ENCODE measurements around the gene JPH2. TPM values are rescaled to one million over a fixed set of nuclear protein-coding genes. Genes with fewer than 3 reads are reported as not detected.

Gene JPH2
- total and polyA plus RNA-seq, 2 of the 4 experiments (the other 2 are of a cell fraction), result 0.44 to 0.54 TPM

DNA sequence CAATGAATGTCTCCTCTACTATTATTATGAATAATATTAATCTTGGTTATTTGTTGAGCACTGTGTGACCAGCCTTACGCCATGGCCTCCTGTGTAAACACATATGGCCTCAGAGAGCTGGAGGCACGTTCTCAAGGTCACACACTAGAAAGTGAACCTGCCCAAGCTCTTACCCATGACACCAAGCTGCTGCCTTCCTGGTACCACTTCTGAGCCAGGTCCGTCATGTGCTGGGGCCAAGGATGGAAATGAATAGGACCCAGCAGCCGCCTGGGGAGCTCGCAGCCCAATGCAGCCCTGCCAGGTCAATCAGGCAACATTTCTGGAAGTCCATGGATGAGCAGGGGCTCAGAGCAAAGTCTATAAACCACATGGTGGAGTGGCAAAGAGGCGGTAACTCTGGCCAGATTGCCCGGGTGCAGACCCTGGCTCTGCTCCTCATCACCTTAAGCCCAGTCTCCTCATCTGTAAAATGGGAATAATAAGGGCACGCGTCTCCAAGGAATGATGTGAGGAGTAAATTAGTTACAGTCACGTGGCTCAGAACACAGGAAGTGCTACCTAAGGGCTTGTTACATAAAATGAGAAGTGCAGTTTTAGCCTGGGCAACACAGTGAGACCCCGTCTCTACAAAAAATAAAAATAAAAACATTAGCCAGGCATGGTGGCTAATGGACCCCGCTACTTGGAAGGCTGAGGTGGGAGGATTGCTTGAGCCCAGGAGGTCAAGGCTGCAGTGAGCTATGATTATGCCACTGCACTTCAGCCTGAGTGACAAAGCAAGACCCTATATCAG, 61.5 kb downstream of the JPH2 start:
- in situ Hi-C loops (cut with MboI; ENCODE audit: low sequenced_read_pairs), result no loop called here
- no peak overlapping the region for H3K56ac ChIP-seq (ENCODE audit: extremely low read depth, insufficient read depth, low read length)
- no peak overlapping the region for H3K14ac ChIP-seq (replicated peaks; ENCODE audit: low read depth, low read length)
- no peak overlapping the region for H3K27ac ChIP-seq (ENCODE audit: insufficient read depth, low read length)
- 77% methylated on average over 4 of the region's 12 CpGs; no CpG with 5 or more reads in 1 of the 2 experiments for WGBS, 2 experiments (ENCODE audit: extremely low coverage in 2 of 2, insufficient read length in 1 of 2)
- H3K18ac ChIP-seq (ENCODE audit: low read depth, low read length), result no peak overlapping the region
- no peak overlapping the region for H3K4me3 ChIP-seq (ENCODE audit: insufficient read depth, low read depth, low read length)
- no peak overlapping the region for H2BK120ac ChIP-seq (ENCODE audit: low read depth, low read length)
- intact Hi-C loops (cut with micrococcal nuclease), result no loop called here
- peaks cover 0 to 8% of the 10 kb centered on the region in 2 experiments; a peak in 1 of 4 replicates for H3K79me1 ChIP-seq (ENCODE audit: low read depth in 1 of 2, low read length in 2 of 2)
- no peak overlapping the region for H2BK5ac ChIP-seq (ENCODE audit: low read depth, low read length, poor library complexity, severe bottlenecking)
- ChIA-PET POLR2A (ENCODE audit: unreplicated experiment) (no interaction called here), CTCF (no interaction called here)
- no peak overlapping the region for H2BK15ac ChIP-seq (ENCODE audit: low read depth, low read length)
- H4K91ac ChIP-seq (ENCODE audit: insufficient read depth, low read depth, low read length), result no peak overlapping the region
- peaks cover 11% of the 10 kb centered on the region for H3K27me3 ChIP-seq (ENCODE audit: control insufficient read depth, insufficient read depth, low read length)
- H3K4ac ChIP-seq (ENCODE audit: low read depth, low read length), result no peak overlapping the region
- DNase-seq (no peak), ATAC-seq (ENCODE audit: low read depth) (no peak)
- H4K20me1 ChIP-seq (ENCODE audit: insufficient read depth, low read length), result no peaks in the 10 kb centered on the region; the same call in 1 of the 2 replicates
- no peak overlapping the region for H2AFZ ChIP-seq (replicated peaks; ENCODE audit: low read length, poor library complexity)
- no peaks in the 10 kb centered on the region for H3K36me3 ChIP-seq (ENCODE audit: control insufficient read depth, insufficient read depth, low read length)
- H2AK9ac ChIP-seq (replicated peaks; ENCODE audit: low read depth, low read length, poor library complexity), result no peak overlapping the region
- no peak overlapping the region for H4K8ac ChIP-seq (ENCODE audit: low read depth in 2 of 2, low read length in 2 of 2)
- no peak overlapping the region for H2BK20ac ChIP-seq (ENCODE audit: low read depth, low read length)
- BruUV-seq (replicated peaks), result no TSS peak
- H4K5ac ChIP-seq (ENCODE audit: low read depth, low read length), result no peak overlapping the region
- H3K23ac ChIP-seq (ENCODE audit: low read depth, low read length), result no peak overlapping the region
- dilution Hi-C loops (cut with HindIII; ENCODE audit: low sequenced_read_pairs, unreplicated experiment), result no loop called here
- H3K4me2 ChIP-seq (ENCODE audit: low read depth, low read length), result no peak overlapping the region
- H3K9me1 ChIP-seq (ENCODE audit: insufficient read depth, low read length), result no peaks in the 10 kb centered on the region
- H2AK5ac ChIP-seq (ENCODE audit: low read depth, low read length), result no peak overlapping the region
- H3K4me1 ChIP-seq (ENCODE audit: control insufficient read depth, insufficient read depth, low read length), result no peaks in the 10 kb centered on the region
- no peak overlapping the region for H3K9ac ChIP-seq (ENCODE audit: low read depth, low read length)
- TF ChIP-seq, protein P1, sequence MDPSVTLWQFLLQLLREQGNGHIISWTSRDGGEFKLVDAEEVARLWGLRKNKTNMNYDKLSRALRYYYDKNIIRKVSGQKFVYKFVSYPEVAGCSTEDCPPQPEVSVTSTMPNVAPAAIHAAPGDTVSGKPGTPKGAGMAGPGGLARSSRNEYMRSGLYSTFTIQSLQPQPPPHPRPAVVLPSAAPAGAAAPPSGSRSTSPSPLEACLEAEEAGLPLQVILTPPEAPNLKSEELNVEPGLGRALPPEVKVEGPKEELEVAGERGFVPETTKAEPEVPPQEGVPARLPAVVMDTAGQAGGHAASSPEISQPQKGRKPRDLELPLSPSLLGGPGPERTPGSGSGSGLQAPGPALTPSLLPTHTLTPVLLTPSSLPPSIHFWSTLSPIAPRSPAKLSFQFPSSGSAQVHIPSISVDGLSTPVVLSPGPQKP (IDR thresholded peaks at IDR 0.05; ENCODE audit: borderline replicate concordance, low read depth, low read length), result no peak
- TF ChIP-seq RFX5 (IDR thresholded peaks at IDR 0.05; ENCODE audit: low read depth, low read length), result no peak
- TF ChIP-seq MAZ (IDR thresholded peaks at IDR 0.05; ENCODE audit: borderline replicate concordance, low read depth, low read length), result no peak
- TF ChIP-seq, protein P2, sequence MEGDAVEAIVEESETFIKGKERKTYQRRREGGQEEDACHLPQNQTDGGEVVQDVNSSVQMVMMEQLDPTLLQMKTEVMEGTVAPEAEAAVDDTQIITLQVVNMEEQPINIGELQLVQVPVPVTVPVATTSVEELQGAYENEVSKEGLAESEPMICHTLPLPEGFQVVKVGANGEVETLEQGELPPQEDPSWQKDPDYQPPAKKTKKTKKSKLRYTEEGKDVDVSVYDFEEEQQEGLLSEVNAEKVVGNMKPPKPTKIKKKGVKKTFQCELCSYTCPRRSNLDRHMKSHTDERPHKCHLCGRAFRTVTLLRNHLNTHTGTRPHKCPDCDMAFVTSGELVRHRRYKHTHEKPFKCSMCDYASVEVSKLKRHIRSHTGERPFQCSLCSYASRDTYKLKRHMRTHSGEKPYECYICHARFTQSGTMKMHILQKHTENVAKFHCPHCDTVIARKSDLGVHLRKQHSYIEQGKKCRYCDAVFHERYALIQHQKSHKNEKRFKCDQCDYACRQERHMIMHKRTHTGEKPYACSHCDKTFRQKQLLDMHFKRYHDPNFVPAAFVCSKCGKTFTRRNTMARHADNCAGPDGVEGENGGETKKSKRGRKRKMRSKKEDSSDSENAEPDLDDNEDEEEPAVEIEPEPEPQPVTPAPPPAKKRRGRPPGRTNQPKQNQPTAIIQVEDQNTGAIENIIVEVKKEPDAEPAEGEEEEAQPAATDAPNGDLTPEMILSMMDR (conservative IDR thresholded peaks at IDR 0.05; ENCODE audit: low read depth, low read length), result no peak
- no peak for TF ChIP-seq CEBPB (IDR thresholded peaks at IDR 0.05; ENCODE audit: low read depth, low read length)
- no peak for TF ChIP-seq FOS (IDR thresholded peaks at IDR 0.05; ENCODE audit: low read depth, low read length)
- TF ChIP-seq, protein P3, sequence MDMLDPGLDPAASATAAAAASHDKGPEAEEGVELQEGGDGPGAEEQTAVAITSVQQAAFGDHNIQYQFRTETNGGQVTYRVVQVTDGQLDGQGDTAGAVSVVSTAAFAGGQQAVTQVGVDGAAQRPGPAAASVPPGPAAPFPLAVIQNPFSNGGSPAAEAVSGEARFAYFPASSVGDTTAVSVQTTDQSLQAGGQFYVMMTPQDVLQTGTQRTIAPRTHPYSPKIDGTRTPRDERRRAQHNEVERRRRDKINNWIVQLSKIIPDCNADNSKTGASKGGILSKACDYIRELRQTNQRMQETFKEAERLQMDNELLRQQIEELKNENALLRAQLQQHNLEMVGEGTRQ (IDR thresholded peaks at IDR 0.05; ENCODE audit: low read depth, low read length), result no peak
- TF ChIP-seq MAFK (IDR thresholded peaks at IDR 0.05; ENCODE audit: low read depth, low read length), result no peak
- TF ChIP-seq RCOR1 (IDR thresholded peaks at IDR 0.05; ENCODE audit: insufficient replicate concordance, low read length), result no peak
- no peak for TF ChIP-seq RAD21 (IDR thresholded peaks at IDR 0.05; ENCODE audit: low read length)
- no peak for TF ChIP-seq MXI1 (IDR thresholded peaks at IDR 0.05; ENCODE audit: borderline replicate concordance, low read depth, low read length)
- TF ChIP-seq SMC3 (IDR thresholded peaks at IDR 0.05; ENCODE audit: low read depth, low read length), result no peak
- TF ChIP-seq NFE2L2 (IDR thresholded peaks at IDR 0.05; ENCODE audit: low read depth, low read length), result no peak
- TF ChIP-seq BHLHE40 (IDR thresholded peaks at IDR 0.05; ENCODE audit: low read depth, low read length), result no peak
- TF ChIP-seq CHD1 (IDR thresholded peaks at IDR 0.05; ENCODE audit: low read depth, low read length), result no peak
- TF ChIP-seq POLR2A (IDR thresholded peaks at IDR 0.05; ENCODE audit: low read depth, low read length), result no peak
- no peaks in the 10 kb centered on the region for H3K9me3 ChIP-seq (ENCODE audit: control insufficient read depth, insufficient read depth, low read length)
